ENCODE results near the gene CNTNAP2.
"Not testable (repeated sequence)": the region's sequence is repeated elsewhere in the genome, so short reads cannot be mapped to it uniquely, and the experiment has no call there.

GRCh38 chr7:147737559-147738214 is 1621.1 kb downstream of the CNTNAP2 start:
- TF ChIP-seq CTCF (IDR thresholded peaks at IDR 0.05; ENCODE audit: low read depth, low read length, missing input control); MAX (IDR thresholded peaks at IDR 0.05); ZBTB33 (IDR thresholded peaks at IDR 0.05); FOXA1 (IDR thresholded peaks at IDR 0.05); YY1 (IDR thresholded peaks at IDR 0.05); GABPA (IDR thresholded peaks at IDR 0.05 in 1 of 2, conservative IDR thresholded peaks at IDR 0.05 in 1 of 2); SP1 (IDR thresholded peaks at IDR 0.05); REST (IDR thresholded peaks at IDR 0.05); EGR1 (IDR thresholded peaks at IDR 0.05; ENCODE audit: low read depth in 2 of 2); ATF3 (IDR thresholded peaks at IDR 0.05); TAF1 (conservative IDR thresholded peaks at IDR 0.05); JUND (IDR thresholded peaks at IDR 0.05): not testable (repeated sequence)
